Caco-2 (cell line): Measurements from ENCODE around the gene RBPJ. TPM values are rescaled to one million over a fixed set of nuclear protein-coding genes. Genes with fewer than 3 reads are reported as not detected.
A peak's percentile ranks its signal among the peaks of the same experiment; 100 is the strongest.

Experiments
- BruUV-seq: library from RNA; stranded (reverse); fragments of 400-500 nt; replicated peaks from 2 replicates; lab custom pipeline; 2021; lab: Mats Ljungman, UMichigan
- CTCF ChIA-PET: fragments of 300-600 bp; sonication (Branson Sonifier 250); formaldehyde crosslinking; loops from one replicate; lab custom pipeline; 2022; ENCODE audit warnings: antibody characterized with exemption; lab: Charles Lee
- POLR2A ChIA-PET: fragments of 300-600 bp; sonication (Branson Sonifier 250); formaldehyde crosslinking; loops from one replicate; lab custom pipeline; 2022; ENCODE audit warnings: antibody characterized with exemption; lab: Charles Lee
- DNase-seq, 2 experiments: peaks; one replicate each; pipeline versions ENCODE4 v3.0.0 to v3.0.0-alpha.2; 2020 to 2022
- H3K27me3 ChIP-seq: replicated peaks from 2 replicates; pipeline ENCODE4 v1.6.0; 2011; ENCODE audit warnings: low read length; ENCODE audit not compliant: control insufficient read depth, insufficient read depth
- H3K36me3 ChIP-seq: 2 replicates; pipeline ENCODE4 v1.5.1; 2011; ENCODE audit warnings: low read length; ENCODE audit not compliant: control insufficient read depth, insufficient read depth
- H3K4me1 ChIP-seq: fragments of 250-450 bp; sonication (Bioruptor Pico); 2 replicates; pipeline ENCODE4 v1.5.1; 2020; ENCODE audit warnings: mild to moderate bottlenecking
- H3K4me3 ChIP-seq: 2 replicates; pipeline ENCODE4 v1.5.1; 2011; ENCODE audit warnings: low read depth, mild to moderate bottlenecking, control low read depth, low read length
- H3K9me3 ChIP-seq: fragments of 250-450 bp; sonication (Bioruptor Pico); 2 replicates; pipeline ENCODE4 v1.5.1; 2020; ENCODE audit warnings: mild to moderate bottlenecking, moderate library complexity
- H3K27ac Mint-ChIP-seq: one replicate; pipeline ENCODE4 v1.8.0; 2022; ENCODE audit warnings: mixed read lengths; ENCODE audit not compliant: unreplicated experiment
- H3K27me3 Mint-ChIP-seq: one replicate; pipeline ENCODE4 v1.8.0; 2022; ENCODE audit warnings: mixed read lengths; ENCODE audit not compliant: insufficient read depth, unreplicated experiment
- H3K36me3 Mint-ChIP-seq: one replicate; pipeline ENCODE4 v1.8.0; 2022; ENCODE audit warnings: mild to moderate bottlenecking, mixed read lengths; ENCODE audit not compliant: insufficient read depth, unreplicated experiment
- H3K4me1 Mint-ChIP-seq: one replicate; pipeline ENCODE4 v1.8.0; 2022; ENCODE audit warnings: low read depth, mixed read lengths; ENCODE audit not compliant: unreplicated experiment
- H3K4me3 Mint-ChIP-seq: one replicate; pipeline ENCODE4 v1.8.0; 2022; ENCODE audit warnings: mild to moderate bottlenecking, moderate library complexity, mixed read lengths; ENCODE audit not compliant: unreplicated experiment
- H3K9me3 Mint-ChIP-seq: one replicate; pipeline ENCODE4 v1.8.0; 2022; ENCODE audit warnings: mixed read lengths; ENCODE audit not compliant: unreplicated experiment
- CTCF ChIP-seq, 2 experiments: fragments of 200-600 bp in 1 of 2; IDR thresholded peaks; 1 replicate in 1 of 2; 2 replicates in 1 of 2; pipeline versions ENCODE4 v1.5.1 to v1.8.0; 2011 to 2022; ENCODE audit warnings: antibody characterized with exemption in 1 of 2, control low read depth in 1 of 2, inconsistent platforms in 1 of 2, low read depth in 1 of 2, low read length in 1 of 2, mild to moderate bottlenecking in 1 of 2, moderate library complexity in 1 of 2; ENCODE audit not compliant: insufficient read depth in 1 of 2, severe bottlenecking in 1 of 2, unreplicated experiment in 1 of 2
- intact Hi-C: fragments of 100-400 bp; cut with micrococcal nuclease; formaldehyde crosslinking; loops from one replicate; pipeline ENCODE4 v1.10.0; 2022; ENCODE audit not compliant: unreplicated experiment
- total RNA-seq: library from RNA; stranded (reverse); gene quantifications from 2 replicates; pipeline ENCODE4 v1.2.3, GENCODE V29; 2022

The RBPJ gene
- total RNA-seq, 1 experiment from 2014 or later, result 38.8 TPM

GRCh38 chr4:26337612-26338011 lies 16.8 kb downstream of the RBPJ start:
- Mint-ChIP-seq H3K9me3 (no peaks in the 10 kb centered on the region), H3K27ac (no peak overlapping the region), H3K36me3 (peaks cover 6% of the 10 kb centered on the region), H3K27me3 (no peaks in the 10 kb centered on the region), H3K4me1 (peaks cover 21% of the 10 kb centered on the region), H3K4me3 (no peak overlapping the region)
- H3K9me3 ChIP-seq, result no peaks in the 10 kb centered on the region
- ChIA-PET POLR2A (no interaction called here), CTCF (no interaction called here)
- no peak overlapping the region for H3K4me3 ChIP-seq
- no peaks in the 10 kb centered on the region for H3K27me3 ChIP-seq
- peaks cover 5% of the 10 kb centered on the region; the same call in 1 of the 2 replicates for H3K4me1 ChIP-seq
- TF ChIP-seq CTCF (IDR thresholded peaks at IDR 0.05; ENCODE audit: insufficient read depth in 1 of 2, low read depth in 1 of 2, low read length in 1 of 2, severe bottlenecking in 1 of 2, unreplicated experiment in 1 of 2), result no peak
- H3K36me3 ChIP-seq, result no peaks in the 10 kb centered on the region
- no peak for DNase-seq
- no TSS peak for BruUV-seq
- intact Hi-C loops, result no loop called here

GRCh38 chr4:26342328-26343037 lies 21.7 kb downstream of the RBPJ start:
- Histone ChIP-seq H3K4me1 (peaks cover 7% of the 10 kb centered on the region; the same call in 1 of the 2 replicates), H3K9me3 (no peaks in the 10 kb centered on the region), H3K36me3 (no peaks in the 10 kb centered on the region), H3K27me3 (no peaks in the 10 kb centered on the region), H3K4me3 (no peak overlapping the region)
- no TSS peak for BruUV-seq
- POLR2A ChIA-PET, result no interaction called here
- CTCF ChIA-PET, result no interaction called here
- Mint-ChIP-seq H3K9me3 (no peaks in the 10 kb centered on the region), H3K27me3 (no peaks in the 10 kb centered on the region), H3K4me3 (no peak overlapping the region), H3K36me3 (no peaks in the 10 kb centered on the region), H3K27ac (no peak overlapping the region), H3K4me1 (peaks cover 28% of the 10 kb centered on the region)
- TF ChIP-seq CTCF (IDR thresholded peaks at IDR 0.05; ENCODE audit: insufficient read depth in 1 of 2, low read depth in 1 of 2, low read length in 1 of 2, severe bottlenecking in 1 of 2, unreplicated experiment in 1 of 2), result no peak
- intact Hi-C loops, result no loop called here
- peak in 1 of 2 experiments; percentile 3 for DNase-seq

- intact Hi-C loops, result no loop called here
- ChIA-PET CTCF (no interaction called here), POLR2A (no interaction called here)
- Mint-ChIP-seq H3K4me1 (peaks cover 28% of the 10 kb centered on the region), H3K9me3 (no peaks in the 10 kb centered on the region), H3K4me3 (no peak overlapping the region), H3K27me3 (no peaks in the 10 kb centered on the region), H3K27ac (no peak overlapping the region), H3K36me3 (no peaks in the 10 kb centered on the region)
- Histone ChIP-seq H3K36me3 (no peaks in the 10 kb centered on the region), H3K27me3 (no peaks in the 10 kb centered on the region), H3K9me3 (no peaks in the 10 kb centered on the region), H3K4me3 (no peak overlapping the region), H3K4me1 (peaks cover 7% of the 10 kb centered on the region; the same call in 1 of the 2 replicates)
- no TSS peak for BruUV-seq
- no peak for TF ChIP-seq CTCF (IDR thresholded peaks at IDR 0.05; ENCODE audit: insufficient read depth in 1 of 2, low read depth in 1 of 2, low read length in 1 of 2, severe bottlenecking in 1 of 2, unreplicated experiment in 1 of 2)
- no peak for DNase-seq
Observed at GRCh38 chr4:26343038-26343398, 22.2 kb downstream of the RBPJ start.
